ENCODE results near the gene CHST1. TPM values are rescaled to one million over a fixed set of nuclear protein-coding genes. Genes with fewer than 3 reads are reported as not detected.

Gene CHST1
- total RNA-seq, 2 experiments from 2014 or later = not detected

GRCh38 chr11:45654231-45655011 is 11.0 kb downstream of the CHST1 start:
- H3K27me3 Mint-ChIP-seq = peaks cover 42% of the 10 kb centered on the region
- H3K4me3 ChIP-seq (ENCODE audit: low read length) = no peak overlapping the region
- POLR2A ChIA-PET = no interaction called here
- no peaks in the 10 kb centered on the region for H3K36me3 ChIP-seq (ENCODE audit: insufficient read depth, low read length)
- no peak overlapping the region for H3K27ac ChIP-seq (ENCODE audit: low read depth in 1 of 2, low read length in 2 of 2)
- ATAC-seq (ENCODE audit: poor library complexity) (no peak), DNase-seq (peak in 2 of 14 experiments; percentile 4 to 31)
- H3K9me3 Mint-ChIP-seq = no peaks in the 10 kb centered on the region
- H3K27ac Mint-ChIP-seq = no peak overlapping the region
- no peaks in the 10 kb centered on the region for H3K36me3 Mint-ChIP-seq (ENCODE audit: low read depth)
- no peak overlapping the region for H3K4me3 Mint-ChIP-seq
- peaks cover 6% of the 10 kb centered on the region for H3K4me1 Mint-ChIP-seq (ENCODE audit: low read depth)
- H3K4me1 ChIP-seq (ENCODE audit: insufficient read depth, low read length) = peaks cover 7% of the 10 kb centered on the region
- no peak for TF ChIP-seq CTCF (IDR thresholded peaks at IDR 0.05)
- H3K27me3 ChIP-seq (ENCODE audit: control insufficient read depth in 1 of 2, insufficient read depth in 2 of 2, low read length in 2 of 2) = peaks cover under 1 to 11% of the 10 kb centered on the region in 2 experiments
- CTCF ChIA-PET = interaction anchor here (0.7 to 1.7 kb wide), 4 partner anchors 9 to 283 kb away, joined by 3 to 8 read pairs (median 3); no protein-coding TSS in a partner anchor
- intact Hi-C loops (cut with DNase I, micrococcal nuclease) = loop anchor here (1.0 kb wide), 1 partner anchor 283 kb away; no protein-coding TSS in a partner anchor
- H3K9me3 ChIP-seq (ENCODE audit: control insufficient read depth in 1 of 2, insufficient read depth in 1 of 2, low read length in 2 of 2) = peaks cover 0 to 10% of the 10 kb centered on the region in 2 experiments

GRCh38 chr11:45653277-45653676 is 12.1 kb downstream of the CHST1 start:
- peaks cover 7% of the 10 kb centered on the region for H3K4me1 ChIP-seq (ENCODE audit: insufficient read depth, low read length)
- DNase-seq (peak in 1 of 14 experiments; percentile 0), ATAC-seq (ENCODE audit: poor library complexity) (no peak)
- peaks cover 6% of the 10 kb centered on the region for H3K4me1 Mint-ChIP-seq (ENCODE audit: low read depth)
- H3K27ac Mint-ChIP-seq = no peak overlapping the region
- H3K9me3 ChIP-seq (ENCODE audit: control insufficient read depth in 1 of 2, insufficient read depth in 1 of 2, low read length in 2 of 2) = peaks cover 0 to 11% of the 10 kb centered on the region in 2 experiments
- no peak overlapping the region for H3K27ac ChIP-seq (ENCODE audit: low read depth in 1 of 2, low read length in 2 of 2)
- intact Hi-C loops (cut with DNase I, micrococcal nuclease) = no loop called here
- POLR2A ChIA-PET = no interaction called here
- H3K9me3 Mint-ChIP-seq = no peaks in the 10 kb centered on the region
- H3K4me3 Mint-ChIP-seq = no peak overlapping the region
- CTCF ChIA-PET = no interaction called here
- H3K27me3 Mint-ChIP-seq = peaks cover 41% of the 10 kb centered on the region
- TF ChIP-seq CTCF (IDR thresholded peaks at IDR 0.05) = no peak
- H3K4me3 ChIP-seq (ENCODE audit: low read length) = no peak overlapping the region
- H3K36me3 ChIP-seq (ENCODE audit: insufficient read depth, low read length) = no peaks in the 10 kb centered on the region
- no peaks in the 10 kb centered on the region for H3K36me3 Mint-ChIP-seq (ENCODE audit: low read depth)
- no peaks in the 10 kb centered on the region for H3K27me3 ChIP-seq (ENCODE audit: control insufficient read depth in 1 of 2, insufficient read depth in 2 of 2, low read length in 2 of 2)

GRCh38 chr11:45652781-45653180 is 12.6 kb downstream of the CHST1 start:
- Mint-ChIP-seq H3K36me3 (ENCODE audit: low read depth) (no peaks in the 10 kb centered on the region), H3K4me3 (no peak overlapping the region), H3K27ac (no peak overlapping the region), H3K4me1 (ENCODE audit: low read depth) (peaks cover 6% of the 10 kb centered on the region), H3K27me3 (peaks cover 36% of the 10 kb centered on the region), H3K9me3 (no peaks in the 10 kb centered on the region)
- ChIA-PET POLR2A (no interaction called here), CTCF (interaction anchor here (0.7 kb wide), 1 partner anchor 282 kb away, joined by 3 read pairs; no protein-coding TSS in a partner anchor)
- Histone ChIP-seq H3K36me3 (ENCODE audit: insufficient read depth, low read length) (no peaks in the 10 kb centered on the region), H3K27ac (ENCODE audit: low read depth in 1 of 2, low read length in 2 of 2) (no peak overlapping the region), H3K27me3 (ENCODE audit: control insufficient read depth in 1 of 2, insufficient read depth in 2 of 2, low read length in 2 of 2) (no peaks in the 10 kb centered on the region), H3K9me3 (ENCODE audit: control insufficient read depth in 1 of 2, insufficient read depth in 1 of 2, low read length in 2 of 2) (peaks cover 0 to 11% of the 10 kb centered on the region in 2 experiments), H3K4me3 (ENCODE audit: low read length) (no peak overlapping the region), H3K4me1 (ENCODE audit: insufficient read depth, low read length) (peaks cover 7% of the 10 kb centered on the region)
- intact Hi-C loops (cut with DNase I, micrococcal nuclease) = no loop called here
- TF ChIP-seq CTCF (IDR thresholded peaks at IDR 0.05) = no peak
- DNase-seq (peak in 1 of 14 experiments; percentile 0), ATAC-seq (ENCODE audit: poor library complexity) (no peak)

Measured in CD4-positive, alpha-beta T cell (primary cell).